Type B pancreatic cell (in vitro differentiated cells): ENCODE measurements around the gene CTNS. TPM values are rescaled to one million over a fixed set of nuclear protein-coding genes. Genes with fewer than 3 reads are reported as not detected.
A peak's percentile ranks its signal among the peaks of the same experiment; 100 is the strongest.

ENCODE experiments used
- DNase-seq: peaks from one replicate; pipeline ENCODE4 v3.0.0; 2021; ENCODE audit warnings: mixed read lengths; ENCODE audit not compliant: unreplicated experiment; ENCODE audit errors: extremely low spot score
- H3K27ac Mint-ChIP-seq: 2 replicates; pipeline ENCODE4 v1.8.0; 2021; ENCODE audit warnings: mild to moderate bottlenecking, mixed read lengths
- H3K27me3 Mint-ChIP-seq: 2 replicates; pipeline ENCODE4 v1.8.0; 2021; ENCODE audit warnings: mixed read lengths
- H3K36me3 Mint-ChIP-seq: 2 replicates; pipeline ENCODE4 v1.8.0; 2021; ENCODE audit warnings: mixed read lengths
- H3K4me1 Mint-ChIP-seq: one replicate; pipeline ENCODE4 v1.8.0; 2021; ENCODE audit warnings: mixed read lengths; ENCODE audit not compliant: unreplicated experiment
- H3K4me3 Mint-ChIP-seq: 2 replicates; pipeline ENCODE4 v1.8.0; 2021; ENCODE audit warnings: mild to moderate bottlenecking, mixed read lengths
- H3K9me3 Mint-ChIP-seq: 2 replicates; pipeline ENCODE4 v1.8.0; 2021; ENCODE audit warnings: mixed read lengths
- CTCF ChIP-seq: fragments of 200-600 bp; sonication (generic); conservative IDR thresholded peaks from 2 replicates; pipeline ENCODE4 v1.5.0; 2021; ENCODE audit warnings: antibody characterized with exemption, mild to moderate bottlenecking
- total RNA-seq: library from RNA; stranded (reverse); gene quantifications from 2 replicates; pipeline ENCODE4 v1.2.1, GENCODE V29; 2021; ENCODE audit warnings: low replicate concordance

Gene CTNS
- total RNA-seq, 1 donor from 2014 or later, result 17.5 TPM

- Mint-ChIP-seq H3K27ac (no peak overlapping the region), H3K4me3 (no peak overlapping the region), H3K9me3 (no peaks in the 10 kb centered on the region), H3K36me3 (no peaks in the 10 kb centered on the region), H3K27me3 (peaks cover 66% of the 10 kb centered on the region), H3K4me1 (no peaks in the 10 kb centered on the region)
- DNase-seq, result no peak
- TF ChIP-seq CTCF, result no peak
Observed at GRCh38 chr17:3693829-3694231, 57.3 kb downstream of the CTNS start.

GRCh38 chr17:3695129-3695722 lies 58.7 kb downstream of the CTNS start:
- Mint-ChIP-seq H3K27me3 (peaks cover 66% of the 10 kb centered on the region), H3K36me3 (no peaks in the 10 kb centered on the region), H3K4me1 (no peaks in the 10 kb centered on the region), H3K9me3 (no peaks in the 10 kb centered on the region), H3K4me3 (no peak overlapping the region), H3K27ac (no peak overlapping the region)
- no peak for DNase-seq
- no peak for TF ChIP-seq CTCF

GRCh38 chr17:3695723-3696411 lies 59.3 kb downstream of the CTNS start, which contains the start of gene P2RX5:
Gene P2RX5, minus strand, starts transcription at chr17:3696155. Its CDS starts 150 bp downstream, at chr17:3696005.
- H3K4me1 Mint-ChIP-seq, result no peaks in the 10 kb centered on the region
- no peak within 1 kb of the TSS for H3K27ac Mint-ChIP-seq
- no peak for DNase-seq
- H3K27me3 Mint-ChIP-seq, result peaks cover 66% of the 10 kb centered on the region
- H3K36me3 Mint-ChIP-seq, result no peaks in the 10 kb centered on the region
- peak within 1 kb of the TSS; percentile 80 for H3K4me3 Mint-ChIP-seq
- H3K9me3 Mint-ChIP-seq, result no peaks in the 10 kb centered on the region
- TF ChIP-seq CTCF, result no peak

GRCh38 chr17:3697103-3697476 lies 60.5 kb downstream of the CTNS start:
- TF ChIP-seq CTCF, result no peak
- Mint-ChIP-seq H3K4me3 (no peak overlapping the region), H3K27ac (no peak overlapping the region), H3K4me1 (no peaks in the 10 kb centered on the region), H3K36me3 (no peaks in the 10 kb centered on the region), H3K9me3 (no peaks in the 10 kb centered on the region), H3K27me3 (peaks cover 61% of the 10 kb centered on the region)
- DNase-seq, result no peak

GRCh38 chr17:3698139-3698538 lies 61.6 kb downstream of the CTNS start:
- Mint-ChIP-seq H3K36me3 (no peaks in the 10 kb centered on the region), H3K4me1 (no peaks in the 10 kb centered on the region), H3K9me3 (peaks cover 7% of the 10 kb centered on the region), H3K27me3 (peaks cover 53% of the 10 kb centered on the region), H3K4me3 (no peak overlapping the region), H3K27ac (no peak overlapping the region)
- no peak for DNase-seq
- TF ChIP-seq CTCF, result no peak
